ENCODE data around the gene DGLUCY.
"Not testable (repeated sequence)": the region's sequence is repeated elsewhere in the genome, so short reads cannot be mapped to it uniquely, and the experiment has no call there.

The DGLUCY gene

DNA sequence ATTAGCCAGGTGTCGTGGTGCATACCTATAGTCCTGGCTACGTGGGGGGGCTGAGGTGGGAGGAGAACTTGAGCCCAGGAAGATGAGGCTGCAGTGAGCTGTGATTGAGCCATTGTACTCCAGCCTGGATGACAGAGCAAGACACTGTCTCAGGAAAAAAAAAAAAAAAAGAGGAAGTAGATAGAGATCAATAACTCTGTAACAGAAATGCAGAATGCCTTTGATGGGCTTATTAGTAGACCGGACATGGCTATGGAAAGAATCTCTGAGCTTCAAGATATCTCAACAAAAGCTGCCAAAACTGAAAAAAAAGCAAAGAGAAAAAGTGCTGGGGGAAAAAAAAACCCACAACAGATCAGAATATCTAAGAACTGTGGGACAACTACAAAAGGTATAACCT lies 93.1 kb downstream of the DGLUCY start:
- DNase-seq (ENCODE audit: low spot score) = no peak

GRCh38 chr14:91211017-91211416 lies 97.1 kb downstream of the DGLUCY start:
- no peak for DNase-seq (ENCODE audit: low spot score)

DNA sequence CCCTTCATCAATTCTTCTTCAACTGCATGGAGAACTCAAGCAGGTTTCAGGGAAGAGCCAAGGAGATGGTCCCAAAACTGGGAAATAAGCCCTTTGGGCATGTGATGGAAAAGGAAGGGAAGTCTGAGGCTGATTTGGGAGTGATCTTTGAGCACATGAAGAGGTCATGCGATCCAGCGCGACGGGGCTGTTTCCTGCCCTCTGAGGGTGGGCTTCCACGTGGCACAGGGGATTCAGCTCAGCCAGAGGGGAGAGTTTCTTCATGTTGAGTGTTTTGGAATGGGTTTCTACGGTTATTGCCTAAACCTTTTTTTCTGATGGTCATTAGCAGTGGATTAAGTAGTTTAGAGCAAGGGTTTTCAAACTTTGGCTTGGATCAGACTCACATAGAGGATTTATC lies 100.4 kb downstream of the DGLUCY start:
- no peak for DNase-seq (ENCODE audit: low spot score)

DNA sequence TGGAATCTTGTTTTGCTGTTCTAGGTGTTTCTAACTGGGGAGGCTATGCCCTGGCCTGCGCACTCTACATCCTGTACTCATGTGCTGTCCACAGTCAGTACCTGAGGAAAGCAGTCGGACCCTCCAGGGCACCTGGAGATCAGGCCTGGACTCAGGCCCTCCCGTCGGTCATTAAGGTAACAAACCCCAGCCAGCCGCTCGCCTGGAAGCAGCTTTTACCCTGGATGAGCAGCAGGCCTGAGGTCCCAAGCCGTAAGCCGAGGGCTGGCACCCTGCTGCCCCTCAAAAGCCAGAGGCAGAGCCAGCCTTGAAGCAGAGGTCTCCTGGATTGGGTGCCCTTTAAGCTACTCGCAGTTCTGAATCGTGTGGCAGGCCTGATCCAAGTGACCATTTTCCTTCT lies 101.5 kb downstream of the DGLUCY start:
- no peak for DNase-seq (ENCODE audit: low spot score)

DNA sequence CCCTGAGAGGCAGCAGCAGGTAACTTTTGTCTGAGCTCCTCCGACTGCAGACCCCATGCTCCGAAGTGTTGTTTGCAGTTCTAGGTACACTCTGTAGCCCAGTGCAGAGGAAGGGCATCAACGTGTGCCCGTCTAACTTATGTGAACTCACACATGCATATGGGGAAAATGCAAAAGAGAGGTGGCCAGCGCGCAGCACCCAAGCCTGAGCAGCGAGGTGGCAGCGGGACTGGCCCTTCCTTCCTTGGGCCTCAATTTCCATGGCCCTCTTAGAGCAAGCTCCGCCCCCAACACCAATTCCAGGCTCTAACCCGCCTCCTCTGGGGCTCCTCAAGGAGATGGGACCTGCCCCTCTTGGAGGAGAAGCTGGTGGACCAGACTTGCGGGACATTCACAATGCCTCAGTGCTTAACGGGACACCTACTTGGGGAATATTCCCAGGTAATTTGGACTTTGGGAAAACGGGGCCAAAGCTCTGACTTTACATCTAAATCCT lies 102.9 kb downstream of the DGLUCY start:
- DNase-seq (ENCODE audit: low spot score) = no peak

- DNase-seq (ENCODE audit: low spot score) = no peak
Observed at GRCh38 chr14:91218014-91218413, 104.1 kb downstream of the DGLUCY start.

GRCh38 chr14:91219517-91220389 lies 105.9 kb downstream of the DGLUCY start:
- no peak for DNase-seq (ENCODE audit: low spot score)

GRCh38 chr14:91220581-91221000 lies 106.7 kb downstream of the DGLUCY start:
- DNase-seq (ENCODE audit: low spot score) = no peak

GRCh38 chr14:91221270-91221669 lies 107.4 kb downstream of the DGLUCY start:
- no peak for DNase-seq (ENCODE audit: low spot score)

DNA sequence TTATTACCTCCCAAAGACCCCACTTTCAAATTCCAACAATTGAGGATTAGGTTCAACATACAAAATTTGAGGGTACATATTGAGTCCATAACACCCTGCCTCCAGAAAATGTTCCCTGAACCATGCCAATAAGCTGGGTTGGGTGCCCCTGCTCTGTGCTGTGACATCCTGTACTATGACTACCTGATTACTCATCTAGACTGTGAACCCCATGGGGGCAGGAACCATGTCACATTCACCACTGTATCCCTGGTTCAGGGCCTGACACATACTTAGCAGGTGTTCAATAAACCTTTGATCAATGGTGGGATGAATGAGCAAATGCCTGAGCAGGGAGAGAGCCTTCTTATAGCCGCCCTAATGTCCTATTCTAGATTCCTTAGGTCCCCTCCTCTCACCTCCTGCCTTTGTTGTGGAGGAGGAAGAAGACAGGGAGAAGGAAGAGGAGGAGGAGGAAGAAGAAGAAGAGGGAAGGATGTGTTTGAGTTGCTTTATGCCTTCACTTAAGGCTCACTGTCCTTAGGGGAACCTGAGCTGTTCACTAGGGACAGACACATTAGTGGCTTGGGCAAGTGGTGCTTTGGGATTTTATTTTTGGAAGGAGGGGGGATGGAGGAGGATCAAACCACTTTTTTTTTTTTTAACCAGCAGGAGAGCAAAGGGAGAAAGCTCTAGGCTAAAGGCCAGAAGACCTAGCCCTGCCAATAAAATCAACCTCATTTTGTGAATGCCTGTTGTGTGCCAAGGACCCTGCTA lies 109.3 kb downstream of the DGLUCY start:
- DNase-seq (ENCODE audit: low spot score) = peak; percentile 49

DNA sequence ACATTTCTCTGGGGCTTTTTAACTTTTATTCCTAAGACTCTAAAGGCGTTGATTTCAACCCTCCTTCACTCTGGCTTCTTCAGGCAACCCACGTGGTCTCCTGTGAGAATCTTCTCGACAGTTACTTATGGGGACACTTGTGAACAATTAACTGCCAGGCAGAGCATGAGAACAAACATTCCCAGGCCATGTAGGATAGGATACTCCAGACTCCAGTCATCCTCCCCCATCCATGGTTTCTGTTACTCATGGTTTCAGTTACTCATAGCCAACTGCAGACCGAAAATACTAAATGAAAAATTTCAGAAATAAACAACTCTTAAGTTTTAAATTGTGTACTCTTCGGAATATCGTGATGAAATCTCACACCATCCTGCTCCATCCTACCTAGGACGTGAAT lies 111.2 kb downstream of the DGLUCY start:
- DNase-seq (ENCODE audit: low spot score) = no peak

DNA sequence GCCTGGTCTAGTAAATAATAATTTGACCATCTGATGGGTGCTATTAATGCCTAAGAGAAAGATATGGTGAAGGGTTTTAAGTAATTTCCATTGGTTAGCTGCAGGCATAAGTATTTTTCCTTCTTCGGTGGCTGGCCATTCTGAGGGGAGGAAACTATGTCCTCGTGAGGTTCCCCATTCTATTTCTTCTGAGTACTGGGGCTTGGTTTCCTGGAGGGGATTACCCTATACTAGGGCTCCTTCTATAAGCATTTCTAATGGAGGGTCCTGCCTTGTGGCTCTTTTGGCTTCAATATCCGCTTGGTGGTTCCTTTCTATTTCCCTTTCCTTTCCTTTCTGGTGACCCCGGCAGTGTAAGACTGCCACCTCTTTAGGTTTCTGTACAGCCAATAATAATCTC lies 112.5 kb downstream of the DGLUCY start:
- not testable (repeated sequence) for DNase-seq (ENCODE audit: low spot score)

DNA sequence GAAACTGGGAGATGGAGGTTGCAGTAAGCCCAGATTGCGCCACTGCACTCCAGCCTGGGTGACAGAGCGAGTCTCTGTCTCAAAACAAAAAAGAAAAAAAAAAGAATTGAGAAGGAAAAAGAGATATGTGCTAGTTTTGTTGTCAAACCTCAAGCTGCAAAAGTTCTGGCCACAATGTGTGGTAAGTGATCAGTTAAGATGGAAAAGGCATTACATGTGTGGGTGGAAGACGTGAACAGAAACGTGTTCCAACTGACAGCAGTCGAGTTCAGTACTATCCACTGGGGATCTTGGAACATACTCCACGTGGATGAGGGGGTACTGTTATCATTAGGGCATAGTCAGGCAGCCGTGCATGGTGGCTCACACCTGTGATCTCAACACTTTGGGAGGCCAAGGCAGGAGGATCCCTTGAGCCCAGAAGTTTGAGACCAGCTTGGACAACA lies 113.3 kb downstream of the DGLUCY start:
- DNase-seq (ENCODE audit: low spot score) = no peak

DNA sequence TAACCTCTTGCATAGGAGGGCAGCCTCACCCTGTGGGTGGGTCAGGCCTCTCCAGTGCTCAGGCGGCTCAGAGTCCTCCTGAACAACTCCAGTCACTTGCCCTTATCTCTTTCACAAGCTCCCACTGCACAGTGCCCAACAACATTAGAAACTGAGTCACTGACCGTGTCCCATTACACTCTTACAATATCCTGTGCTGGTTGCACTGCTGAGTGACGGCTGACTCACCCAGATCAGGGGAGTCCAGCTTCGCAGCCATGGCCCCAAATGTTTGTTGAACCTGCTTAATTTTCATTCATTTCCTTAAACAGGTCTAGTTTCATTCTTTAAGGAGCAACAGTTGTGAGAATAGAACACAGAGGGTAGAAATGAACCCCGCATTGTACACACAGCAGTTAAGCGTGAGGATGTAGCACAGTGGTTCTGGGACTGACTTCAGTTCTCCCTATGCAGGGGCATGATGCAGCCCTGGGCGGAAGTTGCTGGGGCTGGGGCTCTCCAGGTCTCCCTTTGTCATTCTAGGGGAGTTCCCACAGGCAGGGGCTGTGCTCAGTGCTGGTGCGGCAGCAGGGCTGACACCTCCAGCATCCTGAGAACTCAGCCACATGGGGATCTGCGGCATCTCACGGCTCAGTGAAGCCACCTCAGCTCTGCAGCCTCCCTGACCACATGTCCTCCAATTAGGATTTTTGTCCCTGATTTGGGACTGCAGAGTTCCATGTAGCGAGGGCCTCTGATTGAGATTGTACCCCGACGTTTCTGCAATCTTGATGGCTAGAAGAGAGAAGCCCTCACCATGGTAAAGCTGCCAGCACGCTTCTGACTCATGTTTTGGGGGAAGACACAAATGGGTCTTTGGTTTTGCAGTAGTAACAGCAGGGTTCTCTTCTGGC lies 114.5 kb downstream of the DGLUCY start:
- peak; percentile 79 for DNase-seq (ENCODE audit: low spot score)

GRCh38 chr14:91229005-91229382 lies 115.1 kb downstream of the DGLUCY start:
- DNase-seq (ENCODE audit: low spot score) = no peak

GRCh38 chr14:91229743-91230200 lies 115.9 kb downstream of the DGLUCY start:
- DNase-seq (ENCODE audit: low spot score) = peak; percentile 85

DNA sequence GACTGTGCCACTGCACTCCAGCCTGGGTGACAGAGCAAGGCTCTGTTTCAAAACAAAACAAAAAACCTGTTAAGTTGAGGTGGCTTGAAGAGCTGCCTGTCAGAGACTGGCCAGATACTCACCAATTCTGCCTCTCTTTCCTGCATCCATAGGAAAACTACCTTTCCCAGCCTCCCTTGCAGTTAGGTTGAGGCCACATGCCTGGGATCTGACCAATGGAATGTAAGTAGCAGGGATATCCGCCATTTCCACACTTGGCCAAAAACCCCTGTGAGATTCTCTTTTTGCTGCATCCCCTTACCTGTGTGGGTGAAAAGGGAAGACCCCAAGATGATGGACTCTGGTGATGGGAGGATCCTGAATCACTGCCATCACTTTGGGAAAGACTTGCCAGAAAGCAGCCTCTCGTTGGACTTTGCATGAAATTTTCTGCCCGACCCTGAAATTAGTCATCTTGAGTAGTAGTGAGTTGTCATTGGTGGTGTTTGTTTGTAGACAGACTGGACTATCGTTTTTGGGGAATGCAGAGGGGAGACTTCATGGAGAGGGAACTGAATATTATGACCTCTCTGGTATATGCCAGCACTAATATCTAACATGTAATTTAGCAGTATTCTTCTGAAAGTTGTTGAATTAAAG lies 116.6 kb downstream of the DGLUCY start:
- no peak for DNase-seq (ENCODE audit: low spot score)

DNA sequence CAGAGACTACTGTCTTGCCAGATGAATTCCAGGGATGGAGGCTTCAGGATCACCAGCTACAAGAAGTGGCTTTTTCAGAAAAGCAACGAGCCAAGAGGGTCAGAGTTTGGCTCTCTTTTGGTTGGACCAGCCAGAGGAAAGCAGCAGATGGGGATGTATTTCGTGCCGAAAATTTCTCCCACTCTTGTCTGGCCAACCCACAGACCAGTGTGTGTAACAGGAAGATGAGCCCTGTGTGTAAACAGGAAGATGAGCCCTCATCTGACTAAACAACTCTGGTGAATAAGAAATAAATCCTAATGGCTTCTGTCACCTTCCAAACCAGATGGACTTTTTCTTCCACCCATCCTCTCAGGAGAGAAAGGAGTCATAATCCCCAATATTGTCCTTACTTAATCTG lies 117.6 kb downstream of the DGLUCY start:
- DNase-seq (ENCODE audit: low spot score) = no peak

DNA sequence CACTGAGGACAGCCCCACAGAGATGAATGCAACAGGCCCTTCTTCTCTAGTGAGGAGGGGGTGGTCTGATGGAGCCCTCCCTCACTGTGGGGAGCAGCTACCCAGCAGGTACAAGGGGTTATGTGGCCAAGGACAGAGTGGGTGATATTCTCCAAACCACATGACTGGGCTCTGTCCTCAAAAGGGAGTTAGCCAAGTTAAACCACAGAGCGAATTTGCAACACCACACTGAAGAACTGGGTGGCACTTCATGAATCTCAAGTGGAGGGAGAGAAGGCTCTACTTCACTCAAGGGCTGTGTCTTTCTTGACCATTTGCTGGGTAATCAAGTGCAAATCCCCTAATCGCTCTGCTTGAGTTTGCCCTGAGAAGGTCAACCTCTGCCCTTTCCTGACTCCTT lies 118.2 kb downstream of the DGLUCY start:
- no peak for DNase-seq (ENCODE audit: low spot score)

GRCh38 chr14:91232603-91233002 lies 118.7 kb downstream of the DGLUCY start:
- DNase-seq (ENCODE audit: low spot score) = no peak

Data from CD4-positive, alpha-beta T cell treated with Interleukin-6 at 100 ng/mL for 8 hours (primary cell).